ENCODE results near the gene GSS.

Gene GSS

GRCh38 chr20:34993941-34994508 is 38.4 kb upstream of the GSS start:
- no peak for DNase-seq (ENCODE audit: low read depth in 2 of 2)

GRCh38 chr20:34992751-34993417 is 37.3 kb upstream of the GSS start:
- no peak for DNase-seq (ENCODE audit: low read depth in 2 of 2)

GRCh38 chr20:34990661-34991214 is 35.1 kb upstream of the GSS start:
- no peak for DNase-seq (ENCODE audit: low read depth in 2 of 2)

GRCh38 chr20:34990231-34990630 is 34.6 kb upstream of the GSS start:
- no peak for DNase-seq (ENCODE audit: low read depth in 2 of 2)

GRCh38 chr20:34989670-34990069 is 34.1 kb upstream of the GSS start:
- DNase-seq (ENCODE audit: low read depth in 2 of 2): no peak

GRCh38 chr20:34989118-34989517 is 33.5 kb upstream of the GSS start:
- no peak for DNase-seq (ENCODE audit: low read depth in 2 of 2)

- DNase-seq (ENCODE audit: low read depth in 2 of 2): no peak
Measured at GRCh38 chr20:34988191-34988540, 32.6 kb upstream of the GSS start.

GRCh38 chr20:34987288-34988190 is 31.9 kb upstream of the GSS start:
- no peak for DNase-seq (ENCODE audit: low read depth in 2 of 2)

- DNase-seq (ENCODE audit: low read depth in 2 of 2): no peak
Measured at GRCh38 chr20:34986311-34987287, 31.0 kb upstream of the GSS start.

- no peak for DNase-seq (ENCODE audit: low read depth in 2 of 2)
Measured at GRCh38 chr20:34985461-34986310, 30.1 kb upstream of the GSS start.

- DNase-seq (ENCODE audit: low read depth in 2 of 2): no peak
Measured at GRCh38 chr20:34984756-34985261, 29.2 kb upstream of the GSS start.

- no peak for DNase-seq (ENCODE audit: low read depth in 2 of 2)
Measured at GRCh38 chr20:34983995-34984735, 28.6 kb upstream of the GSS start.

GRCh38 chr20:34983089-34983820 is 27.6 kb upstream of the GSS start:
- no peak for DNase-seq (ENCODE audit: low read depth in 2 of 2)

GRCh38 chr20:34982270-34983088 is 26.9 kb upstream of the GSS start:
- DNase-seq (ENCODE audit: low read depth in 2 of 2): no peak

- no peak for DNase-seq (ENCODE audit: low read depth in 2 of 2)
Measured at GRCh38 chr20:34980543-34981233, 25.1 kb upstream of the GSS start.

GRCh38 chr20:34979366-34980153 is 24.0 kb upstream of the GSS start:
- DNase-seq (ENCODE audit: low read depth in 2 of 2): no peak

Data from stimulated activated CD8-positive, alpha-beta memory T cell treated with anti-CD3 and anti-CD28 coated beads, Interleukin-7, amount 100 ng/mL, for 1 hour (primary cell).